PC-3 (cell line): ENCODE measurements around the gene TPK1. TPM values are rescaled to one million over a fixed set of nuclear protein-coding genes. Genes with fewer than 3 reads are reported as not detected.

Source experiments
- ATAC-seq: fragments of 200-7000 bp; cut with Tn5 transposase; 2 replicates; pipeline ENCODE4 v1.9.1; 2020; ENCODE audit warnings: mild to moderate bottlenecking, moderate library complexity
- BruUV-seq: library from RNA; stranded (reverse); fragments of 400-500 nt; replicated peaks from 2 replicates; lab custom pipeline; 2021; lab: Mats Ljungman, UMichigan
- CTCF ChIA-PET: fragments of 300-600 bp; sonication (Branson Sonifier 250); formaldehyde crosslinking; loops from one replicate; lab custom pipeline; 2022; ENCODE audit warnings: antibody characterized with exemption; lab: Charles Lee
- POLR2A ChIA-PET: fragments of 300-600 bp; sonication (Branson Sonifier 250); formaldehyde crosslinking; loops from one replicate; lab custom pipeline; 2022; ENCODE audit warnings: antibody characterized with exemption; ENCODE audit not compliant: unreplicated experiment; lab: Charles Lee
- DNase-seq: peaks from one replicate; pipeline ENCODE4 v3.0.0-alpha.2; 2015
- H2AFZ ChIP-seq: fragments of 300-600 bp; sonication (generic); 2 replicates; pipeline ENCODE4 v1.6.0; 2016; ENCODE audit warnings: antibody characterized with exemption, low read length
- H3F3A ChIP-seq: fragments of 300-600 bp; sonication (generic); one replicate; pipeline ENCODE4 v1.6.0; 2017; ENCODE audit warnings: antibody characterized with exemption, low read length, control low read depth, mild to moderate bottlenecking; ENCODE audit not compliant: unreplicated experiment
- H3K27ac ChIP-seq: fragments of 300-600 bp; sonication (generic); 2 replicates; pipeline ENCODE4 v1.5.1; 2016; ENCODE audit warnings: mild to moderate bottlenecking, low read length
- H3K27me3 ChIP-seq: fragments of 300-600 bp; sonication (generic); 2 replicates; pipeline ENCODE4 v1.6.1; 2016; ENCODE audit warnings: low read length, mixed read lengths
- H3K36me3 ChIP-seq: fragments of 300-600 bp; sonication (generic); 2 replicates; pipeline ENCODE4 v1.6.1; 2016; ENCODE audit warnings: low read depth, mixed run types, low read length, mixed read lengths
- H3K4me1 ChIP-seq: fragments of 300-600 bp; sonication (generic); 2 replicates; pipeline ENCODE4 v1.5.1; 2016; ENCODE audit warnings: low read length; ENCODE audit not compliant: insufficient read depth
- H3K4me2 ChIP-seq: fragments of 300-600 bp; sonication (generic); 2 replicates; pipeline ENCODE4 v1.6.0; 2016; ENCODE audit warnings: low read length
- H3K4me3 ChIP-seq: fragments of 300-600 bp; sonication (generic); 2 replicates; pipeline ENCODE4 v1.5.1; 2016; ENCODE audit warnings: mild to moderate bottlenecking, low read length, mixed read lengths
- H3K79me2 ChIP-seq: fragments of 300-600 bp; sonication (generic); 2 replicates; pipeline ENCODE4 v1.6.1; 2017; ENCODE audit warnings: low read length, mixed read lengths
- H3K9ac ChIP-seq: fragments of 300-600 bp; sonication (generic); 2 replicates; pipeline ENCODE4 v1.6.0; 2016; ENCODE audit warnings: mild to moderate bottlenecking, low read length
- H3K9me2 ChIP-seq: fragments of 300-600 bp; sonication (generic); replicated peaks from 2 replicates; pipeline ENCODE4 v1.6.1; 2016; ENCODE audit warnings: mixed run types, low read length, mixed read lengths
- H3K9me3 ChIP-seq: fragments of 300-600 bp; sonication (generic); 2 replicates; pipeline ENCODE4 v1.6.1; 2016; ENCODE audit warnings: low read length, mixed read lengths
- H4K20me1 ChIP-seq: fragments of 300-600 bp; sonication (generic); 2 replicates; pipeline ENCODE4 v1.6.1; 2016; ENCODE audit warnings: low read length, mixed read lengths
- CTCF ChIP-seq: fragments of 300-600 bp; sonication (generic); conservative IDR thresholded peaks from 2 replicates; pipeline ENCODE4 v1.5.1; 2017; ENCODE audit warnings: antibody characterized with exemption, low read depth, mild to moderate bottlenecking, low read length
- EZH2 ChIP-seq: fragments of 300-600 bp; sonication (generic); IDR thresholded peaks from one replicate; pipeline ENCODE4 v1.6.1; 2017; ENCODE audit warnings: antibody characterized with exemption, mild to moderate bottlenecking, low read length; ENCODE audit not compliant: unreplicated experiment
- EZH2phosphoT487 ChIP-seq: fragments of 300-600 bp; sonication (generic); IDR thresholded peaks from 2 replicates; pipeline ENCODE4 v1.6.1; 2018; ENCODE audit warnings: mild to moderate bottlenecking, antibody characterized with exemption, low read length, borderline replicate concordance
- intact Hi-C: fragments of 100-400 bp; cut with micrococcal nuclease; formaldehyde crosslinking; loops from 2 replicates; pipeline ENCODE4 v1.9.0; 2023
- total RNA-seq: library from RNA; depleted of rRNA; stranded (reverse); fragments of >200 nt; gene quantifications from 2 replicates; pipeline ENCODE4 v1.2.3, GENCODE V29; 2014

The TPK1 gene
- total RNA-seq, 1 experiment from 2014 or later, result 4.5 TPM

- Histone ChIP-seq H3K4me1 (peaks cover 14% of the 10 kb centered on the region), H3K79me2 (no peaks in the 10 kb centered on the region), H3K9ac (no peak overlapping the region), H3F3A (no peaks in the 10 kb centered on the region), H3K9me3 (no peaks in the 10 kb centered on the region), H3K4me3 (no peak overlapping the region), H4K20me1 (no peaks in the 10 kb centered on the region), H2AFZ (no peak overlapping the region), H3K36me3 (no peaks in the 10 kb centered on the region), H3K27me3 (no peaks in the 10 kb centered on the region), H3K9me2 (no peaks in the 10 kb centered on the region), H3K27ac (no peak overlapping the region), H3K4me2 (no peak overlapping the region)
- intact Hi-C loops, result no loop called here
- ChIA-PET POLR2A (no interaction called here), CTCF (no interaction called here)
- TF ChIP-seq CTCF, result no peak
- no peak for TF ChIP-seq EZH2phosphoT487
- TF ChIP-seq EZH2, result no peak
- BruUV-seq, result no TSS peak
- ATAC-seq, result no peak
- no peak for DNase-seq
Measured at GRCh38 chr7:144820552-144820951, 15.3 kb downstream of the TPK1 start.

DNA sequence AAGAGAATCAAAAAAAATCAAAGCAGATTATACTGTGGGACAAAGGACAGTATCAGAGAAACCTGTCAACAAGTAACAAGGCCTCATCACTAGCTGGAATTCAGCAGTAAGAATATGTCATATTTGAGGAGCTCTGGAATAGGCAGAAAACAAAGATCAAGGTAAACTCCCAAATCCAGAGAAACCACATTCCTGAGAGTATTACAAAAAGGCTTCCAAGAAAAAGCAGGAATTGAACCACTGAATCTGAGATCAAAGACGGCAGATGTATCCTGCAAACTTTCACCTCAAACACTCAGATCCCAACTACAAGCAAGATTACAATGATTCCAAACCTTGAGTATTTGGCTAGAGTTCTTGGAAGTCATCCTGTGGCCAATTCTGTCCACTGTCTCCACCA, 16.3 kb downstream of the TPK1 start:
- H3K4me2 ChIP-seq, result no peak overlapping the region
- DNase-seq (peak; percentile 33), ATAC-seq (no peak)
- no peaks in the 10 kb centered on the region for H3F3A ChIP-seq
- H3K9ac ChIP-seq, result no peak overlapping the region
- H3K9me2 ChIP-seq, result no peaks in the 10 kb centered on the region
- H3K4me1 ChIP-seq, result peaks cover 11% of the 10 kb centered on the region
- ChIA-PET POLR2A (no interaction called here), CTCF (no interaction called here)
- intact Hi-C loops, result no loop called here
- no TSS peak for BruUV-seq
- no peak overlapping the region for H3K4me3 ChIP-seq
- H3K36me3 ChIP-seq, result no peaks in the 10 kb centered on the region
- no peaks in the 10 kb centered on the region for H4K20me1 ChIP-seq
- no peaks in the 10 kb centered on the region for H3K79me2 ChIP-seq
- H3K9me3 ChIP-seq, result no peaks in the 10 kb centered on the region
- H3K27me3 ChIP-seq, result no peaks in the 10 kb centered on the region
- TF ChIP-seq CTCF (no peak), EZH2 (no peak), EZH2phosphoT487 (no peak)
- no peak overlapping the region for H3K27ac ChIP-seq
- no peak overlapping the region for H2AFZ ChIP-seq

- no peaks in the 10 kb centered on the region for H3K27me3 ChIP-seq
- ChIA-PET CTCF (no interaction called here), POLR2A (no interaction called here)
- TF ChIP-seq EZH2 (no peak), CTCF (no peak), EZH2phosphoT487 (no peak)
- ATAC-seq, result no peak
- DNase-seq, result no peak
- no peak overlapping the region for H3K9ac ChIP-seq
- no peaks in the 10 kb centered on the region for H3K36me3 ChIP-seq
- no peak overlapping the region for H3K4me3 ChIP-seq
- 0 out of 2 replicates have a peak, but pooled peaks cover 3% of the 10 kb centered on the region for H3K4me1 ChIP-seq
- no TSS peak for BruUV-seq
- H3K27ac ChIP-seq, result no peak overlapping the region
- no peaks in the 10 kb centered on the region for H3F3A ChIP-seq
- no peaks in the 10 kb centered on the region for H3K79me2 ChIP-seq
- H4K20me1 ChIP-seq, result no peaks in the 10 kb centered on the region
- no peaks in the 10 kb centered on the region for H3K9me3 ChIP-seq
- H2AFZ ChIP-seq, result no peak overlapping the region
- intact Hi-C loops, result no loop called here
- no peak overlapping the region for H3K4me2 ChIP-seq
- no peaks in the 10 kb centered on the region for H3K9me2 ChIP-seq
Measured at GRCh38 chr7:144818511-144818910, 17.3 kb downstream of the TPK1 start.
